Spleen (tissue), 11 donors: Measurements from ENCODE around the gene PPP1R3E. TPM values are rescaled to one million over a fixed set of nuclear protein-coding genes. Genes with fewer than 3 reads are reported as not detected.

ENCODE experiments used
- DNase-seq: peaks from one replicate; pipeline ENCODE4 v3.0.0-alpha.2; 2020
- H3K27ac ChIP-seq, 8 donors: fragments of 200-600 bp; sonication (generic) in 7 of 8; 1 replicate in 4 of 8; 2 replicates in 4 of 8; pipeline versions ENCODE4 v1.5.0 to v1.8.0; 2016 to 2021; ENCODE audit warnings: inconsistent platforms in 4 of 8, mild to moderate bottlenecking in 4 of 8, moderate library complexity in 1 of 8
- H3K27me3 ChIP-seq, 7 donors: fragments of 200-600 bp; sonication (generic) in 6 of 7; replicated peaks in 1 of 7; 1 replicate in 4 of 7; 2 replicates in 3 of 7; pipeline versions ENCODE4 v1.5.0 to v1.8.0; 2016 to 2021; ENCODE audit warnings: inconsistent platforms in 3 of 7, mild to moderate bottlenecking in 1 of 7
- H3K36me3 ChIP-seq, 6 donors: fragments of 200-600 bp; sonication (generic) in 5 of 6; 1 replicate in 4 of 6; 2 replicates in 2 of 6; pipeline versions ENCODE4 v1.5.0 to v1.8.0; 2016 to 2021; ENCODE audit warnings: inconsistent platforms in 2 of 6
- H3K4me1 ChIP-seq, 6 donors: fragments of 200-600 bp; sonication (generic) in 5 of 6; 1 replicate in 3 of 6; 2 replicates in 3 of 6; pipeline versions ENCODE4 v1.5.0 to v1.8.0; 2016 to 2021; ENCODE audit warnings: inconsistent platforms in 3 of 6
- H3K4me3 ChIP-seq, 8 donors: fragments of 200-600 bp; sonication (generic) in 7 of 8; 1 replicate in 4 of 8; 2 replicates in 4 of 8; pipeline versions ENCODE4 v1.5.0 to v1.8.0; 2016 to 2021; ENCODE audit warnings: inconsistent platforms in 4 of 8, mild to moderate bottlenecking in 4 of 8, moderate library complexity in 2 of 8
- H3K9me3 ChIP-seq, 8 donors: fragments of 200-600 bp; sonication (generic) in 7 of 8; 1 replicate in 4 of 8; 2 replicates in 4 of 8; pipeline versions ENCODE4 v1.5.0 to v1.8.0; 2016 to 2021; ENCODE audit warnings: inconsistent platforms in 4 of 8
- POLR2A ChIP-seq, 3 donors: fragments of 450-650 bp; IDR thresholded peaks; one replicate each; pipeline ENCODE4 v1.5.1; 2017; ENCODE audit warnings: antibody characterized with exemption in 3 of 3, mild to moderate bottlenecking in 1 of 3
- POLR2AphosphoS5 ChIP-seq, 3 donors: sonication (generic); formaldehyde crosslinking; IDR thresholded peaks; one replicate each; pipeline ENCODE4 v1.5.1; 2017; ENCODE audit warnings: antibody characterized with exemption in 3 of 3
- WGBS, 5 donors: extraction: QIAGEN DNeasy Blood & Tissue Kit in 3 of 5; methylation state at CpG; one replicate each; pipeline versions ENCODE4 v1.1.5 to v1.1.7; 2013 to 2018; 5-methylcytosine and 5-hydroxymethylcytosine counted together
- intact Hi-C: fragments of 100-400 bp; cut with DNase I; formaldehyde crosslinking; loops from one replicate; pipeline ENCODE4 v1.15.0; 2023; ENCODE audit warnings: low total_unique reads
- polyA plus RNA-seq, 3 donors: library from polyadenylated mRNA; stranded (reverse); fragments of 200-250 nt; gene quantifications; one replicate each; pipeline ENCODE4 v1.2.1, GENCODE V29; 2013
- total RNA-seq, 7 donors: library from RNA; depleted of rRNA in 3 of 7; stranded (reverse); fragments of >200 nt in 3 of 7; fragmentation: NEBNext Ultra II Directional in 4 of 7; extraction: Animal tissue kit (Norgen Biotek cat#: 25700) in 4 of 7; gene quantifications; one replicate each; pipeline versions ENCODE4 v1.1.0 to v1.2.1, GENCODE V29; 2016 to 2021
- TF ChIP-seq, protein P1 (sequence below), 11 experiments: fragments of 200-600 bp in 7 of 11; fragments of 450-650 bp in 4 of 11; sonication (generic) in 4 of 11; IDR thresholded peaks in 8 of 11; conservative IDR thresholded peaks in 3 of 11; 1 replicate in 7 of 11; 2 replicates in 4 of 11; pipeline versions ENCODE4 v1.4.0 to v1.8.0; 2016 to 2021; ENCODE audit warnings: antibody characterized with exemption in 11 of 11, inconsistent platforms in 4 of 11, mild to moderate bottlenecking in 1 of 11
- donor health status: healthy with polysubstance abuse.
- donor health status: DM: no; HTN: no; CAD: no; lungs with moderate emphysema.
- donor health status: DM: no; HTN: no; CAD: no.
- donor health status: Bipolar disorder and iron deficiency.
- donor health status: healthy.
- donor health status: DM: no; HTN: no; CAD: no.
- donor health status: DM: yes; HTN: yes; CAD: no.

The PPP1R3E gene
- total and polyA plus RNA-seq, 10 donors, result 18.6 to 36.7 (median 24.6) TPM

DNA sequence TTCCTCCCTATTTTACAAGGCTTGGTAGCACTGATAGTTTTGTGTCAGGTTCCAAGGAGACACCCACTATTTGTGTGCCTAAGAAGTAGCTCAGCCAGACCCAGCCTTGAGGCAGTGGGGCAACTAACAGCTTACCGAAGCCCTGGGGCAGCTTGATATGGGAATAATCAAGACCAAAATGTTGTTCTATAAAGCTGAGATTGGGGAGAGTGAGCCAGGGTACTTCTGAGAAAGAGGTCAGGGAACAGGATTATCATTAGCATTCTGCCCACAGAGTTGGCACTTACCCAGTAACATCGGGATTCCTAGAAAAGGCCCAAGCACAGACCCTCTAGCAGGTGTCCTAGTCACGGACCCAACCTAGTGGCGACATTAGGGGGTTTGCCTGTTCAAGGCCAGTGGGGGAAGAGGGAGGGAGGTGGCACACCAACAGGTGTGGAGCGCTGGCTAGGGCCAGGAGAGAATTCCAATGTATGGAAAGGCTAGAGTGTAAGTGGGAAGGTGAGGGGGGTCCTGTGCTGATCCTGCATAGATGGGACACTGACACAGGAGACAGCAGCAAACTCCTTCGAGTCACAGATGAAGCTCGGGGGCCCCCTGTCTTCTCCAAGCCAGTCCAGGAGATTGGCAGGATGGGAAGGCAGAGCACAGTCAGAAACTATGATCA lies 4.9 kb downstream of the PPP1R3E start:
- no peak for DNase-seq
- H3K27ac ChIP-seq, result no peak overlapping the region
- WGBS, 5 donors, result 89 to 97% (median 96%) methylated on average over 7 of the region's 7 CpGs
- H3K9me3 ChIP-seq, result no peaks in the 10 kb centered on the region
- H3K4me3 ChIP-seq, result no peak overlapping the region
- intact Hi-C loops, result loop anchor here (10.0 kb wide), 1 partner anchor 173 kb away; no protein-coding TSS in a partner anchor
- no peaks in the 10 kb centered on the region for H3K27me3 ChIP-seq
- peaks cover 0 to 34% (median 12%) of the 10 kb centered on the region in 6 donors for H3K36me3 ChIP-seq
- TF ChIP-seq, protein P1, sequence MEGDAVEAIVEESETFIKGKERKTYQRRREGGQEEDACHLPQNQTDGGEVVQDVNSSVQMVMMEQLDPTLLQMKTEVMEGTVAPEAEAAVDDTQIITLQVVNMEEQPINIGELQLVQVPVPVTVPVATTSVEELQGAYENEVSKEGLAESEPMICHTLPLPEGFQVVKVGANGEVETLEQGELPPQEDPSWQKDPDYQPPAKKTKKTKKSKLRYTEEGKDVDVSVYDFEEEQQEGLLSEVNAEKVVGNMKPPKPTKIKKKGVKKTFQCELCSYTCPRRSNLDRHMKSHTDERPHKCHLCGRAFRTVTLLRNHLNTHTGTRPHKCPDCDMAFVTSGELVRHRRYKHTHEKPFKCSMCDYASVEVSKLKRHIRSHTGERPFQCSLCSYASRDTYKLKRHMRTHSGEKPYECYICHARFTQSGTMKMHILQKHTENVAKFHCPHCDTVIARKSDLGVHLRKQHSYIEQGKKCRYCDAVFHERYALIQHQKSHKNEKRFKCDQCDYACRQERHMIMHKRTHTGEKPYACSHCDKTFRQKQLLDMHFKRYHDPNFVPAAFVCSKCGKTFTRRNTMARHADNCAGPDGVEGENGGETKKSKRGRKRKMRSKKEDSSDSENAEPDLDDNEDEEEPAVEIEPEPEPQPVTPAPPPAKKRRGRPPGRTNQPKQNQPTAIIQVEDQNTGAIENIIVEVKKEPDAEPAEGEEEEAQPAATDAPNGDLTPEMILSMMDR (IDR thresholded peaks at IDR 0.05 in 8 of 11, conservative IDR thresholded peaks at IDR 0.05 in 3 of 11), result no peak
- no peak for TF ChIP-seq POLR2AphosphoS5 (IDR thresholded peaks at IDR 0.05)
- no peak for TF ChIP-seq POLR2A (IDR thresholded peaks at IDR 0.05)
- peaks cover 14 to 55% (median 38%) of the 10 kb centered on the region in 6 donors for H3K4me1 ChIP-seq

DNA sequence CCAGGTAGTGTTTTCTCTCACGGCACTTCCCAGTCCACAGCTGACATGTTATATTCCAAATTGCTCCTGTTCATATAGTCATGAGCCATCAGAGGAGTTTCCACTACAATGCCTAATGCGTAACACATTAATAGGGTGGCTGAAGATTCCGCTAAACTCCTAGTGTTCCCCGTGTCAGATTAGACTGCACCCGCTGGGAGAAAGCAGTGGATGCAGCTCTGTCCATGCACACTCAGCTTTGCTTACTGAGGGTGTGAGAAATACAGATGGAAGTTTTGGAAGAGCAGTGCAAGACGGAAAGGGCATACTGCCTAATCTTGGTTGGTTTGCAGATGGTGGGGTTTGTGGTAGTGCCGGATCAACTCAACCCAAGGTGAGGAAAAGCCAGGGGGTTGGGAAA lies 5.6 kb downstream of the PPP1R3E start:
- H3K9me3 ChIP-seq, result no peaks in the 10 kb centered on the region
- TF ChIP-seq POLR2A (IDR thresholded peaks at IDR 0.05), result no peak
- no peak for TF ChIP-seq POLR2AphosphoS5 (IDR thresholded peaks at IDR 0.05)
- TF ChIP-seq, protein P1 (IDR thresholded peaks at IDR 0.05 in 8 of 11, conservative IDR thresholded peaks at IDR 0.05 in 3 of 11), result no peak
- no peaks in the 10 kb centered on the region for H3K27me3 ChIP-seq
- H3K4me3 ChIP-seq, result no peak overlapping the region
- DNase-seq, result no peak
- intact Hi-C loops, result loop anchor here (10.0 kb wide), 1 partner anchor 172 kb away; no protein-coding TSS in a partner anchor
- WGBS, 5 donors, result 93 to 98% (median 96%) methylated on average over 7 of the region's 7 CpGs
- H3K4me1 ChIP-seq, result peaks cover 13 to 50% (median 35%) of the 10 kb centered on the region in 6 donors
- peaks cover 0 to 34% (median 12%) of the 10 kb centered on the region in 6 donors for H3K36me3 ChIP-seq
- no peak overlapping the region for H3K27ac ChIP-seq

DNA sequence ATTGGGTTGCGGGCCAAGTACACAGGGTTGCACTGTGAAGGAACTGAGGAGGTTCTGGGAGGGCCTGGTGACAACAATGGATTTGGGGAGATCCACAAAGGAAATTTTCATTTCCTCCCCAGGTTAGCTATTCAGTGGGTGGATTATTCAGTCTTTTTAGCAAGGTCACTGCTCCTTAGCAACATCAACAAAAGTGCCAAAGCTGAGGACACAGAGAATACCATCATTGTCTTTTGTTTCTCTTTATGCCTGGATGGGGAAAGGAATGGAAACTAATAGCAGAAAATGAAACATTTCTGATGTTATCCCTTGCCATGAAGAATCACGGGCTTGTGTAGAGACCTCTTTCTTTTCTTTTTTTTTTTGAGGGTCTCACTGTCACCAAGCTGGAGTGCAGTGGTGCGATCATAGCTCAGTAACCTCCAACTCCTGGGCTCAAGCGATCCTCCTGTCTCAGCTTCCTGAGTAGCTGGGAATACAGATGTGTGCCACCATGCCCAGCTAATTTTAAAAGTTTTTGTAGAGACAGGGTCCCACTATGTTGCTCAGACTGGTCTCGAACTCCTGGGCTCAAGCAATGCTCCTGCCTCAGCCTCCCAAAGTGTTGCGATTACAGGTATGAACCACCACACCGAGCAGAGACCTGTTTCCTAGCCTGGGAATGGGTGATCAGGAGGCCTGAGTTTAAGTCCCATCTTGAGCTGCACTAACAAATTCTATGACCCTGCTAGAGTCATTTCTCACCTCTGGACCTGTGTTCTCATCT lies 6.5 kb downstream of the PPP1R3E start:
- TF ChIP-seq POLR2A (IDR thresholded peaks at IDR 0.05) (no peak), POLR2AphosphoS5 (IDR thresholded peaks at IDR 0.05) (no peak)
- TF ChIP-seq, protein P1 (IDR thresholded peaks at IDR 0.05 in 8 of 11, conservative IDR thresholded peaks at IDR 0.05 in 3 of 11), result no peak
- WGBS, 5 donors, result 86 to 95% (median 92%) methylated on average over 7 of the region's 7 CpGs
- DNase-seq, result no peak
- Histone ChIP-seq H3K4me1 (peaks cover 13 to 47% (median 35%) of the 10 kb centered on the region in 6 donors), H3K27me3 (no peaks in the 10 kb centered on the region), H3K9me3 (no peaks in the 10 kb centered on the region), H3K36me3 (peaks cover 0 to 34% (median 12%) of the 10 kb centered on the region in 6 donors), H3K27ac (no peak overlapping the region), H3K4me3 (no peak overlapping the region)
- intact Hi-C loops, result loop anchor here (10.0 kb wide), 1 partner anchor 171 kb away; no protein-coding TSS in a partner anchor
